Measurements from ENCODE around the gene SIGLEC12. TPM values are rescaled to one million over a fixed set of nuclear protein-coding genes. Genes with fewer than 3 reads are reported as not detected.
"Not testable (repeated sequence)": the region's sequence is repeated elsewhere in the genome, so short reads cannot be mapped to it uniquely, and the experiment has no call there.

SIGLEC12 gene
- total RNA-seq, 1 donor from 2014 or later, result not detected

DNA sequence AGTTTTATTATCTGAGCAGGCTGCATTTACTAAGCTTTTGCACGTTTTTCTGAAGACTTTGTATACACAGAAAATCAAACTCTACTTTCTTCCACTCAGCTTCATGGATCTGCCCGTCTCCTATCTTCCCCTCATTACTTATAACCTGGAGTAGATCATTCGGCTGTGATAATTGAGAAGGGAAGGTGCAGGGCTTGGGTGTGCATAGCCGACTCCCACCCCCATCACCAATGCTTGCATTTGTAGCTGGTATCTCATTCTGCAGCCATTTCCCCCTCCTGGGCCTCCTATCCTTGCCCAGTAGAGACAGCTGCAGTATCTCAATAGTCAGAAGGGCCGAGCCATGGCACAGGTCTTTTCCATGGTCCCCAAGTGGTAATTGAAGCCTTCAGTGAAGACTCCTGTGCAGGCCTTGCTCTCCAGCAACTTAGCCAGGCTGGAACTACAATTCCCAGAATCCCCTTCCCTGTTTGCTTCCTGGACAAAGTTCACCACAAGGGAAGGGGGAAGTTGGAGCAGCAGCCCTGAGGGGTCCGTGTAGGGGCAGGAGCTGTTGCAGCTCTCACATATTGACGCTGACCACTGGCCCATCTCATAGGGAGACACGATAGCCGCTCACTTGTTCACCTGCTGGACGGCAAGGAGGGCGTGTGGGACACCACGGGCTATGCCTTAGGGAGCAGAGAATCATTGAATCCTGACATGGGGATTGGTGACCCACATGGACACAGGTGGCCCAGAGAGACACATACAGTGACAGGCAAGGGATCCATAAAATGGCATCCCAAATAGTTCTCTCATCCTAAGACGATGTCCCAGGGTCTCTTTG, 41.2 kb downstream of the SIGLEC12 start:
- DNase-seq (ENCODE audit: low read depth in 2 of 2), result peak; percentile 7 to 28

DNA sequence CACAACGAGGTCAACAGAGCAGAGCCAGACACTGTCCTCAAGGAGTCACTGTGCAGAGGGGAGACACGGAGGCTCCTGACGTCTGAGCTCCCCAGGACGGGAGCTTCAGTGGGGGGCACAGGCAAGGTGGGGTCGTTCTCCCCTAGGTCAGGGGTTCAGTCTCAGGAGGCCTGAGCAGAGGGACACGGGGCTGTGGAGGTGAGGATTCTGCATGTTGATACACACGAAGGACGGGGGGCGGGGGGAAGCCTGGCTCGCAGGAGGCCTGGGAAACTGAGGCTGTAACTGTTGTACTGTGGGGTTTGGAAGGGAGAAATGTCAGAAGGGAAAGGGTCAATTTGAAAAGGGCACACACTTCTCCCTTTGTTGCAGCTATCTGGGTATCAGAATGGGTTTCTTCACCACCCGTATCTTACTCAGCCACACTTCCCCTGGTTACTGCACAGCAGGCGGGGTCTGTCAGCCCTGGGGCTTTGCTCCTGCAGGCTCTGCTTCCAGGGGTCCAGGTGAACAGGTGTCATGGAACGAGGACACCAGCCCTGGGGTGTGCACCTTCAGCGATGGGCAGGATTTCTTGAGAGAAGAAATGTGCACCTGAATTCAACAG, 42.6 kb downstream of the SIGLEC12 start:
- no peak for DNase-seq (ENCODE audit: low read depth in 2 of 2)

GRCh38 chr19:51458051-51458645, 43.5 kb downstream of the SIGLEC12 start, which contains the start of gene SIGLEC8:
Gene SIGLEC8, minus strand, starts transcription at chr19:51458454. Its CDS starts 67 bp downstream, at chr19:51458387.
- no peak for DNase-seq (ENCODE audit: low read depth in 2 of 2)

GRCh38 chr19:51457351-51458013, 44.1 kb downstream of the SIGLEC12 start:
- no peak for DNase-seq (ENCODE audit: low read depth in 2 of 2)

DNA sequence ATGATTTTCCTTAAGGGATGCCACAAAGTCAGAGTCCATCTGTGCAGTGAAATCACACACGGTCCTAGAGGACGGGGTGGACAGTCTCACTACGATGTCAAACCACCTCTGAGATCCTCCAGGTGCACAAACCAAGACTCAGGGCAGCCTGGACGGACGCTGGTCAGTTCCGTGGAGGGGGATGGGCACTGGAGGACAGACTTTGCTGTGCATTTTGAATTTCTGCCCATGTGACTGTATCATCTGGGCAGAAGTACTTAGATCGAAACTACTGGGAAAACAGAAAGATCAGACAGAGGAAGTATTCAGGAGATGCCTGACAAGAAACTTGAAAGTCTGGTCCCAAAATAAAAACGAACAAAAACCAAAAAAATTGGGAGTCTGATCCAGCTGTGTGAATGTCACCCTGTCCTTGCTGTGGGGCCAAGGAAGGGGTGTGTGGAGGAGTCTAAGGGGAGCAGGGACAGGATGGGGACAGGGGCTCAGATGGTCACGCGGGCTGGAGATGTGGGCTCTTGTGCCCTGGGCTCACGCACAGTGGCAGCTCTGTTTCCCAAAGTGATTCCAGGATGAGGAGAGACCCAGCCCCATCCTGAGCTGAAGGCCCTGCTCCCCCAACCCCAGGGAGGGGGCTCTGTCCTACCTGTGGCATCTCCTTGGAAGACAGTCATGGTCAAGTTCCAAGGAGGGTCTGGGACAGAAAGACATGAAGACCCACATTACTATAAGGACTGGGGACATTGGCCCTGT, 44.9 kb downstream of the SIGLEC12 start:
- no peak for DNase-seq (ENCODE audit: low read depth in 2 of 2)

DNA sequence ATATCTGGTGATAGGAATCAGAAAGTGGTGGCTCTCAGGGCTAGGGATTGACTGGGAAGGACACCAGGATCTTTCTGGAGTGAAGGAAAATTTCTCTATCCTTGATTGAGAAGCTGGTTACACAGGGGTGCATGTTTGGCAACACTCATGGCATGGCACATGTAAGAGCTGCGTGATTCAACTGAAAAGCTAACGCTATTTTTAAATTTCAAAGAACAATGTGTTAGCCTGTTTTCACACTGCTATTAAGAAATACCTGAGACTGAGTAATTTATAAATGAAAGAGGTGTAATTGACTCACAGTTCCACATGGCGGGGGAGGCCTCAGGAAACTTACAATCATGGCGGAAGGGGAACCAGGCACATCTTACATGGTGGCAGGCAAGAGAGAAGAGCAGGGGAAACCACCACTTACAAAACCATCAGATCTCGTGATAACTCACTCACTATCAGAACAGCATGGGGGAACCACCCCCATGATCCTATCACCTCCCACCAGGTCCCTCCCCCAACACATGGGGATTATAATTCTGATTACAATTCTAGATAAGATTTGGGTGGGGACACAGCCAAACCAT, 50.8 kb downstream of the SIGLEC12 start:
- DNase-seq (ENCODE audit: low read depth in 2 of 2), result no peak

- DNase-seq (ENCODE audit: low read depth in 2 of 2), result no peak
These were observed 53.1 kb downstream of the SIGLEC12 start for GRCh38 chr19:51448411-51449016.

DNA sequence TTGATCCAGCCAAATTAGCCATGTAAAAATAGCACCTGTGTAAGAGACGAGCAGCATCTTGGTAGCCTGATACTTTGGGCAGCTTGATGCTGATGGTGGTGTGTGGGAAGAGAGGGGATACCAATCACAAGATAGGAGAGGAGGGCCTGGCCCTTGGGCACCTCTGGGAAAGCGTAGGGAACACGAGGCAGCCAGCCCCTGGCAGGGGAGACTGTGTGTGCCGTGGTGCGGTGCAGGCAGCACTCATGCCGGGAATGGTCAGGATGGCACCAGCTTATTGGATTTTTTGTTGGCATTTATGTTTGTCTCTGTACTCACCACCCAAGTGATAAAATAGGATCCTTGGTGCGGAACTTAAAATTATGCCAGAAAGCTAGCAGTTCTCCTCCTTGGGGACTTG, 53.6 kb downstream of the SIGLEC12 start:
- DNase-seq (ENCODE audit: low read depth in 2 of 2), result no peak

DNA sequence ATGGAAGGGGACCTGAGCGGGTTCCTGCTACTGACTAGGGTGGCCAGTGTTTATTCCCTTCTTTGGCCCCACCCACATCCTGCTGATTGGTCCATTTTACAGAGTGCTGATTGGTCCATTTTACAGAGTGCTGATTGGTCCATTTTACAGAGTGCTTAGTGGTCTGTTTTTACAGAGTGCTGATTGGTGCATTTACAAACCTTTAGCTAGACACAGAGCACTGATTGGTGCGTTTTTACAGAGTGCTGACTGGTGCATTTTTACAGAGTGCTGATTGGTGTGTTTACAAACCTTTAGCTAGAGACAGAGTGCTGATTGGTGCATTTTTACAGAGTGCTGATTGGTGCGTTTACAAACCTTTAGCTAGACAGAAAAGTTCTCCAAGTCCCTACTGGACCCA, 54.1 kb downstream of the SIGLEC12 start:
- DNase-seq (ENCODE audit: low read depth in 2 of 2), result not testable (repeated sequence)

GRCh38 chr19:51441410-51442390, 59.9 kb downstream of the SIGLEC12 start:
- no peak for DNase-seq (ENCODE audit: low read depth in 2 of 2)

Other genes starting within 250 kb of the SIGLEC12 start
- not detected in 2 replicates for gene IGLON5, start 190.2 kb downstream of the SIGLEC12 start, total RNA-seq
- gene VSIG10L, start 159.7 kb downstream of the SIGLEC12 start, total RNA-seq, result 0.13 TPM in 2 replicates
- 73.6 and 75.7 TPM in 2 replicates for gene ETFB, start 135.4 kb downstream of the SIGLEC12 start, total RNA-seq
- not detected in 2 replicates for gene CLDND2, start 132.8 kb downstream of the SIGLEC12 start, total RNA-seq
- gene NKG7, start 129.1 kb downstream of the SIGLEC12 start, total RNA-seq, result not detected in 2 replicates
- gene LIM2, start 113.8 kb downstream of the SIGLEC12 start, total RNA-seq, result not detected in 2 replicates
- not detected in 2 replicates for gene C19orf84, start 111.2 kb downstream of the SIGLEC12 start, total RNA-seq
- not detected in 2 replicates for gene SIGLEC10, start 84.2 kb downstream of the SIGLEC12 start, total RNA-seq
- gene SIGLEC8, start 43.3 kb downstream of the SIGLEC12 start, total RNA-seq, result not detected in 2 replicates
- gene CEACAM18, start 23.3 kb downstream of the SIGLEC12 start, total RNA-seq, result not detected in 2 replicates
- gene SIGLEC6, start 29.9 kb upstream of the SIGLEC12 start, total RNA-seq, result not detected in 2 replicates
- gene ZNF175, start 69.5 kb upstream of the SIGLEC12 start, total RNA-seq, result 2.1 and 3.9 TPM in 2 replicates
- gene SIGLEC5, start 128.6 kb upstream of the SIGLEC12 start, total RNA-seq, result not detected in 2 replicates
- under 0.01 TPM in 1 of 2 replicates, not detected in the other for gene SIGLEC14, start 145.0 kb upstream of the SIGLEC12 start, total RNA-seq
- gene SPACA6, start 191.5 kb upstream of the SIGLEC12 start, total RNA-seq, result 3.5 and 5.6 TPM in 2 replicates
- not detected in 2 replicates for gene HAS1, start 222.2 kb upstream of the SIGLEC12 start, total RNA-seq